ENCODE results near the gene ERICH6B.
"Not testable (repeated sequence)": the region's sequence is repeated elsewhere in the genome, so short reads cannot be mapped to it uniquely, and the experiment has no call there.

Gene ERICH6B

GRCh38 chr13:45615501-45616101 lies at the start of gene ERICH6B:
ERICH6B (minus strand) TSS chr13:45615739; CDS start chr13:45597005, 18,734 bp downstream.
- peak in 1 of 2 donors; percentile 30 for ATAC-seq

- ATAC-seq, result not testable (repeated sequence)
Measured at GRCh38 chr13:45662903-45663302, 47.4 kb upstream of the ERICH6B start.

- no peak for ATAC-seq
Measured at GRCh38 chr13:45662162-45662561, 46.6 kb upstream of the ERICH6B start.

GRCh38 chr13:45660458-45660857 lies 44.9 kb upstream of the ERICH6B start:
- not testable (repeated sequence) for ATAC-seq

- no peak for ATAC-seq
Measured at GRCh38 chr13:45659536-45659935, 44.0 kb upstream of the ERICH6B start.

- no peak for ATAC-seq
Measured at GRCh38 chr13:45658586-45659235, 43.2 kb upstream of the ERICH6B start.

- no peak for ATAC-seq
Measured at GRCh38 chr13:45654633-45655349, 39.3 kb upstream of the ERICH6B start.

- not testable (repeated sequence) for ATAC-seq
Measured at GRCh38 chr13:45645263-45645662, 29.7 kb upstream of the ERICH6B start.

- ATAC-seq, result not testable (repeated sequence)
Measured at GRCh38 chr13:45642159-45642558, 26.6 kb upstream of the ERICH6B start.

- ATAC-seq, result not testable (repeated sequence)
Measured at GRCh38 chr13:45635291-45635690, 19.8 kb upstream of the ERICH6B start.

GRCh38 chr13:45630791-45631190 lies 15.3 kb upstream of the ERICH6B start:
- no peak for ATAC-seq

GRCh38 chr13:45629940-45630339 lies 14.4 kb upstream of the ERICH6B start:
- no peak for ATAC-seq

- no peak for ATAC-seq
Measured at GRCh38 chr13:45628094-45628493, 12.6 kb upstream of the ERICH6B start.

- no peak for ATAC-seq
Measured at GRCh38 chr13:45627656-45628055, 12.1 kb upstream of the ERICH6B start.

GRCh38 chr13:45626731-45627374 lies 11.3 kb upstream of the ERICH6B start:
- no peak for ATAC-seq

GRCh38 chr13:45623516-45624090 lies 8.1 kb upstream of the ERICH6B start:
- ATAC-seq, result no peak

- ATAC-seq, result no peak
Measured at GRCh38 chr13:45621950-45622349, 6.4 kb upstream of the ERICH6B start.

GRCh38 chr13:45607931-45608330 lies 7.6 kb downstream of the ERICH6B start:
- ATAC-seq, result no peak

- ATAC-seq, result no peak
Measured at GRCh38 chr13:45604892-45605291, 10.6 kb downstream of the ERICH6B start.

- ATAC-seq, result no peak
Measured at GRCh38 chr13:45603338-45603737, 12.2 kb downstream of the ERICH6B start.

GRCh38 chr13:45602183-45603170 lies 13.1 kb downstream of the ERICH6B start:
- ATAC-seq, result no peak

- no peak for ATAC-seq
Measured at GRCh38 chr13:45601680-45602079, 13.9 kb downstream of the ERICH6B start.

Measured in activated CD4-positive, CD25-positive, alpha-beta regulatory T cell treated with anti-CD3 and anti-CD28 coated beads, Interleukin-2, amount 50 U/mL, for 24 hours (primary cell).